Natural killer cell (primary cell): ENCODE measurements around the gene RAD51B. TPM values are rescaled to one million over a fixed set of nuclear protein-coding genes. Genes with fewer than 3 reads are reported as not detected.

Source experiments
- ATAC-seq, 3 donors: fragments of 150-1000 bp in 2 of 3; fragments of 200-7000 bp in 1 of 3; cut with Tn5 transposase; 1 replicate in 1 of 3; 2 replicates in 2 of 3; pipeline ENCODE4 v1.10.0; 2021; ENCODE audit warnings: mild to moderate bottlenecking in 2 of 3, moderate library complexity in 2 of 3
- DNase-seq, 2 donors: peaks; one replicate each; pipeline versions ENCODE4 v3.0.0 to v3.0.0-alpha.2; 2013 to 2021; ENCODE audit warnings: mixed read lengths in 1 of 2
- H3K27ac ChIP-seq: one replicate; pipeline ENCODE4 v1.5.1; 2013; ENCODE audit warnings: mild to moderate bottlenecking, low read length
- H3K27me3 ChIP-seq: one replicate; pipeline ENCODE4 v1.6.1; 2013; ENCODE audit warnings: low read length; ENCODE audit not compliant: control insufficient read depth, insufficient read depth
- H3K36me3 ChIP-seq: one replicate; pipeline ENCODE4 v1.6.1; 2013; ENCODE audit warnings: low read length; ENCODE audit not compliant: control insufficient read depth, insufficient read depth
- H3K4me1 ChIP-seq: one replicate; pipeline ENCODE4 v1.6.1; 2013; ENCODE audit warnings: low read length; ENCODE audit not compliant: control insufficient read depth, insufficient read depth
- H3K4me3 ChIP-seq: one replicate; pipeline ENCODE4 v1.5.1; 2013; ENCODE audit warnings: low read length
- H3K9me3 ChIP-seq: one replicate; pipeline ENCODE4 v1.6.1; 2013; ENCODE audit warnings: low read length; ENCODE audit not compliant: control insufficient read depth, insufficient read depth
- H3K27ac Mint-ChIP-seq, 2 donors: one replicate each; pipeline ENCODE4 v1.8.0; 2022; ENCODE audit warnings: mild to moderate bottlenecking in 2 of 2, mixed read lengths in 2 of 2, moderate library complexity in 1 of 2
- H3K27me3 Mint-ChIP-seq, 2 donors: one replicate each; pipeline ENCODE4 v1.8.0; 2022; ENCODE audit warnings: low read depth in 2 of 2, mixed read lengths in 2 of 2
- H3K36me3 Mint-ChIP-seq: one replicate; pipeline ENCODE4 v1.8.0; 2022; ENCODE audit warnings: mixed read lengths
- H3K4me1 Mint-ChIP-seq, 2 donors: one replicate each; pipeline ENCODE4 v1.8.0; 2022; ENCODE audit warnings: mixed read lengths in 2 of 2
- H3K4me3 Mint-ChIP-seq: one replicate; pipeline ENCODE4 v1.8.0; 2022; ENCODE audit warnings: mild to moderate bottlenecking, moderate library complexity, mixed read lengths
- H3K9me3 Mint-ChIP-seq, 2 donors: one replicate each; pipeline ENCODE4 v1.8.0; 2022; ENCODE audit warnings: mixed read lengths in 2 of 2
- CTCF ChIP-seq: fragments of 200-600 bp; IDR thresholded peaks from one replicate; pipeline ENCODE4 v1.8.0; 2022; ENCODE audit warnings: antibody characterized with exemption
- WGBS: methylation state at CpG from one replicate; pipeline ENCODE4 v1.1.7; 2013; ENCODE audit warnings: missing lambda C conversion rate; ENCODE audit not compliant: insufficient coverage; 5-methylcytosine and 5-hydroxymethylcytosine counted together
- intact Hi-C: fragments of 100-400 bp; cut with micrococcal nuclease; formaldehyde crosslinking; loops from one replicate; pipeline ENCODE4 v1.14.2; 2022
- total RNA-seq, 4 donors: library from RNA; stranded (reverse); fragments of 120-200 nt in 1 of 4; gene quantifications; one replicate each; pipeline versions ENCODE4 v1.2.3 to v1.2.4, GENCODE V29; 2013 to 2022

The RAD51B gene
- total RNA-seq, 3 donors from 2014 or later (not counting 1 experiment from before 2014, with no cell fraction given) = 28.1 to 37.6 (median 28.6) TPM

GRCh38 chr14:68523989-68524725 lies 704.6 kb downstream of the RAD51B start:
- Histone ChIP-seq H3K36me3 (no peaks in the 10 kb centered on the region), H3K4me3 (no peak overlapping the region), H3K27me3 (no peaks in the 10 kb centered on the region), H3K27ac (no peak overlapping the region), H3K4me1 (no peaks in the 10 kb centered on the region), H3K9me3 (peaks cover 3% of the 10 kb centered on the region)
- Mint-ChIP-seq H3K27me3 (no peaks in the 10 kb centered on the region), H3K4me1 (peaks cover 10 to 13% of the 10 kb centered on the region in 2 donors), H3K36me3 (peaks cover under 1% of the 10 kb centered on the region), H3K27ac (no peak overlapping the region), H3K4me3 (no peak overlapping the region), H3K9me3 (no peaks in the 10 kb centered on the region)
- no peak for TF ChIP-seq CTCF
- ATAC-seq (no peak), DNase-seq (no peak)
- intact Hi-C loops = no loop called here
- 91% methylated on average over 12 of the region's 12 CpGs for WGBS

GRCh38 chr14:68525516-68525915 lies 705.9 kb downstream of the RAD51B start:
- Mint-ChIP-seq H3K36me3 (peaks cover 7% of the 10 kb centered on the region), H3K4me1 (no peaks in the 10 kb centered on the region)
- no peak for DNase-seq

GRCh38 chr14:68526512-68527091 lies 707.0 kb downstream of the RAD51B start:
- H3K4me1 ChIP-seq = no peaks in the 10 kb centered on the region
- no peak overlapping the region for H3K4me3 Mint-ChIP-seq
- no peaks in the 10 kb centered on the region for H3K27me3 Mint-ChIP-seq
- WGBS = 94% methylated on average over 8 of the region's 8 CpGs
- H3K9me3 ChIP-seq = peaks cover 11% of the 10 kb centered on the region
- intact Hi-C loops = no loop called here
- no peak for DNase-seq
- no peaks in the 10 kb centered on the region for H3K4me1 Mint-ChIP-seq
- no peak overlapping the region for H3K4me3 ChIP-seq
- TF ChIP-seq CTCF = no peak
- H3K9me3 Mint-ChIP-seq = peaks cover 3 to 8% of the 10 kb centered on the region in 2 donors
- no peaks in the 10 kb centered on the region for H3K36me3 ChIP-seq
- ATAC-seq = no peak
- H3K27ac ChIP-seq = no peak overlapping the region
- no peaks in the 10 kb centered on the region for H3K27me3 ChIP-seq
- no peak overlapping the region for H3K27ac Mint-ChIP-seq
- peaks cover 15% of the 10 kb centered on the region for H3K36me3 Mint-ChIP-seq

More at GRCh38 chr14:68525516-68525915, 705.9 kb downstream of the RAD51B start:
- Mint-ChIP-seq H3K4me3 (no peak overlapping the region), H3K9me3 (peaks cover 0 to 4% of the 10 kb centered on the region in 2 donors), H3K27me3 (no peaks in the 10 kb centered on the region), H3K27ac (no peak overlapping the region)
- Histone ChIP-seq H3K27me3 (no peaks in the 10 kb centered on the region), H3K36me3 (no peaks in the 10 kb centered on the region), H3K4me1 (no peaks in the 10 kb centered on the region), H3K9me3 (peaks cover 9% of the 10 kb centered on the region), H3K4me3 (no peak overlapping the region), H3K27ac (no peak overlapping the region)
- no peak for ATAC-seq
- WGBS = 95% methylated on average over 4 of the region's 4 CpGs
- intact Hi-C loops = no loop called here
- TF ChIP-seq CTCF = no peak
